NCI-H2196 (cell line): ENCODE results near the gene PPP2R5C.
"Not testable (repeated sequence)": the region's sequence is repeated elsewhere in the genome, so short reads cannot be mapped to it uniquely, and the experiment has no call there.

Experiments used
- DNase-seq: peaks from one replicate; lab custom pipeline; 2025; ENCODE audit not compliant: unreplicated experiment; lab: John Stamatoyannopoulos, UW

Gene PPP2R5C

DNA sequence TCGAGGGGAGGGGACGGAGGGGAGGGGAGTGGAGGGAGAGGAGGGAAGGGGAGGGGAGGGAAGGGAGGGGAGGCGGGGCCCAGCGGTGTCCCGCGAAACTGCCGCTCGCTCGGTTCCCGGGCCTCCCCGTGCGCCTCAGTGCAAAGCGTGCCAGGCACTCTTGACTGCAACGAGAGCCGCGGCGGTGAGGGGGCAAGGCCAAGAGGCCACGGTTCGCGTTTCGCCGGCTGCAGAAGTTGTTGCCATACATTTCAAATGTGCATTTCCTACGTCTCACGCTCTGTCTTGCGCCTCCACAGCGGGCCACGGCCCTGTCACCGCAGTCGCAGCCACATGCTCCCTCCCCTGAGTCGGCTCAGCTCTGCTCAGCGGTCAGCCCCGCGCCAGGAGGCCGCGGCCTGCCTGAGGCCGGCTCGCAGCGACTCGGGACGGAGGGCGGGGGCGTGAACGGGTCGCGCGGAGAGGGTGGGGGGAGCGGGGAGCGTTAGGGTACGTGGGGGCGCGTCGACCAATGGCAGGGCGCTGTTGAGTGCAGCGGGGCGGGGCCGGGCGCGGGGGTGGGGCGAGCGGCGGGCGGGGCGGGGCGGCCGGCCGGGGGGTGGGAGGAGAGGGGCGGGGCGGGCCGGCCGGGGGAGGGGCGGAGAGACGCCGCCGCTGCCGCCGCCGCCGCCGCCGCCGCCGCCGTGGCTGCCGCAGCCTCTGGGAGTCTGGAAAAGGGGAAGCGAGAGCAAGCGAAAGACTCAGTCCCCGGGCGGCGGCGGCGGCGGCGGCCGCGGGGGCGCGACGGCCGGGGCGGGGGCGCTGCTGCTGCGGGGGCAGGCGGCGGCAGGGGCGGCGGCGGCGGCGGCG is at the start of gene PPP2R5C:
PPP2R5C (plus strand) TSS at position 678 of the 849 bp plus-strand sequence. CDS start 185 bp downstream, outside the sequence.
- peak; percentile 61 for DNase-seq

DNA sequence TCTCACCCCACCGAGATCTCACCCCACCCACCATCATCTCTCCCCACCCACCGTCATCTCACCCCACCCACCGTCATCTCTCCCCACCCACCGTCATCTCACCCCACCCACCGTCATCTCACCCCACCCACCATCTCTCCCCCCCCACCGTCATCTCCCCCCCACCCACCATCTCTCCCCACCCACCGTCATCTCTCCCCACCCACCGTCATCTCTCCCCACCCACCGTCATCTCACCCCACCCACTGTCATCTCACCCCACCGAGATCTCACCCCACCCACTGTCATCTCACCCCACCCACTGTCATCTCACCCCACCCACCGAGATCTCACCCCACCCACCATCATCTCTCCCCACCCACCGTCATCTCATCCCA is 49.7 kb upstream of the PPP2R5C start:
- DNase-seq: not testable (repeated sequence)

DNA sequence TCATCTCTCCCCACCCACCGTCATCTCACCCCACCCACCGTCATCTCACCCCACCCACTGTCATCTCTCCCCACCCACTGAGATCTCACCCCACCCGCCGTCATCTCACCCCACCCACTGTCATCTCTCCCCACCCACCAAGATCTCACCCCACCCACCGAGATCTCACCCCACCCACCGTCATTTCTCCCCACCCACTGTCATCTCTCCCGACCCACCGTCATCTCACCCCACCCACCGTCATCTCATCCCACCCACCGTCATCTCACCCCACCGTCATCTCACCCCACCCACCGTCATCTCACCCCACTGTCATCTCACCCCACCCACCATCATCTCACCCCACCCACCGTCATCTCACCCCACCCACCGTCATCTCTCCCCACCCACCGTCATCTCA is 49.2 kb upstream of the PPP2R5C start:
- DNase-seq: not testable (repeated sequence)

DNA sequence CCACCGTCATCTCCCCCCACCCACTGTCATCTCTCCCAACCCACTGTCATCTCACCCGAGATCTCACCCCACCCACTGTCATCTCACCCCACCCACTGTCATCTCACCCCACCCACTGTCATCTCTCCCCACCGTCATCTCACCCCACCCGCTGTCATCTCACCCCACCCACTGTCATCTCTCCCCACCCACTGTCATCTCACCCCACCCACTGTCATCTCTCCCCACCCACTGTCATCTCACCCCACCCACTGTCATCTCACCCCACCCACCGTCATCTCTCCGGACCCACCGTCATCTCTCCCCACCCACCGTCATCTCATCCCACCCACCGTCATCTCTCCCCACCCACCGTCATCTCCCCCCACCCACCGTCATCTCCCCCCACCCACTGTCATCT is 48.4 kb upstream of the PPP2R5C start:
- DNase-seq: not testable (repeated sequence)

DNA sequence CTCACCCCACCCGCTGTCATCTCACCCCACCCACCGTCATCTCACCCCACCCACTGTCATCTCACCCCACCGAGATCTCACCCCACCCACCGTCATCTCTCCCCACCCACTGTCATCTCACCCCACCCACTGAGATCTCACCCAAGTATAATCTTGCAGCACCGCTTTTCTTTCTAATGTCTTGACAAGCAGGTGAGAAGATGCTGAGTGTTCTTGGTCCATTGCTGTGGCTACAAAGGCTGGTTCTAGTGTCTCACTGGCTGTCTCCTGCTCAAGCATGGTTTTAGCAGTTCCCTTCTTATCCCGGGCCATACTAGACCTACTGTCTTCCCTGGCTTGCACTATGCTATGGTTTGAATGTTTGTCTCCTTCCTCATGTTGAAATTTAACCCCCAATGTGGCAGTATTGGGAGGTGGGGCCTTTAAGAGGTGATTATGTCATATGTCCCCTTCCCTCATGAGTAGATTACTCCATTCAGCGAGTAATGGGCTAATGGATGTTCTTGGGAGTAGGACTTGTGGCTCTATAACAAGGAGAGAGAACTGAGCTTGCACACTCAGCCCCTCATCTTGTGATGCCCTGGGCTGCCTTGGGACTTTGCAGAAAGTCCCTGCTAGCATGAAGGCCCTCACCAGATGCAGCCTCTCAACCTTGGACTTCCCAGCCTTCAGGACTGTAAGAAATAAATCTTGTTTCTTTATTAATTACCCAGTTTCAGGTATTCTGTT is 47.7 kb upstream of the PPP2R5C start:
- no peak for DNase-seq

DNA sequence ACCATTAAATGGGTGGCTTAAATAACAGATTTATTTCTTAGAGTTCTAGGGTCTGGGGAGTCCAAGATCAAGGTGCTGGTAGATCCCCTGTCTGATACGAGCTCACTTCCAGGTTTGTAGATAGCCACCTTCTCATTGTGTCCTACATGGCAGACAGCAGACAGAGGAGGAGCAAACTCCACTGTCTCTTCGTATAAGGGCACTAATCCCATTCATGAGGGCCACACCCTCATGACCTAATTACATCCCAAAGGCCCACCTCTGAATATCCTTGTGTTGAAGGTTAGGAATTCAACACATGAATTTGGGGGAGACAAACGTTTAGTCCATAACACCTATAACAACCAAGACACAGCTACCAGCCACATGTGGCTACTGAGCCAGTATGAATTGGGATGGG is 47.1 kb upstream of the PPP2R5C start:
- DNase-seq: no peak

DNA sequence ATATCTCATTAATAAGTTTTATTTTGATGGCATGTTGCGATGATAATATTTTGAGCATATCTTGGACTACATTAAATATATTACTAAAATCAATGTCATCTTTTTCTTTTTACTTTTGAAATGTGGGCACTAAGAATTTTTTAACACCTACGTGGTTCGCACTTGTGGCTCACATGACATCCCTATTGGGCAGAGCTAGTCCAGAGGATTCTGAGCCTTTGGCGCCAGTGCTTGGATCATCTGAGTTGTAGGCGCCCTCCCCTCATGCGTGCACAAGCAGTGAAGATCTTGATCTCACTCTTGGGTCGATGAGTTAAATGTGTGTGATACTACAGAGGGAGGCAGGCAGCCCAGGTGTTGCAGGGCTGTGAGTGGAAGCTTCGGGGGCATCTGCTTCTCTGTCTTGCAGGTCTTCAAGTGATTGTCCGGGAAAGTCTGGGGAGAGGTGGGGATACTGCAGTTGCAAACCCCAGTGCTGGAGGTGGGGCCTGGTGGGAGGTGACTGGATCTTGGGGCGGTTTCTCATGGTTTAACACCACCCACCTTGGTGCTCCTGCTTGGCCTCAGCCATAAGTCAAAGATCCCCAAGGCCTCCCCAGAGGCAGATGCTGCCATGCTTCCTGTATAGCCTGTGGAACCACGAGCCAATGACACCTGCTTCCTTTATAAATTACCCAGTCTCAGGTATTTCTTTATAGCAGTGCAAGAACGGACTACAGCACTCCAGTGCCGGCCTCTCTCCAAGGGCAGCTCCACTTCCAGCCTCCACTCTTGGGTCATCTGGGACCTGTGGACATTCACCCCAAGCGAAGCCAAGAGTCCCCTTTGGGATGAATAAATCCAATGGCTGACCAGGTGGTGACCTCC is 46.1 kb upstream of the PPP2R5C start:
- DNase-seq: no peak

DNA sequence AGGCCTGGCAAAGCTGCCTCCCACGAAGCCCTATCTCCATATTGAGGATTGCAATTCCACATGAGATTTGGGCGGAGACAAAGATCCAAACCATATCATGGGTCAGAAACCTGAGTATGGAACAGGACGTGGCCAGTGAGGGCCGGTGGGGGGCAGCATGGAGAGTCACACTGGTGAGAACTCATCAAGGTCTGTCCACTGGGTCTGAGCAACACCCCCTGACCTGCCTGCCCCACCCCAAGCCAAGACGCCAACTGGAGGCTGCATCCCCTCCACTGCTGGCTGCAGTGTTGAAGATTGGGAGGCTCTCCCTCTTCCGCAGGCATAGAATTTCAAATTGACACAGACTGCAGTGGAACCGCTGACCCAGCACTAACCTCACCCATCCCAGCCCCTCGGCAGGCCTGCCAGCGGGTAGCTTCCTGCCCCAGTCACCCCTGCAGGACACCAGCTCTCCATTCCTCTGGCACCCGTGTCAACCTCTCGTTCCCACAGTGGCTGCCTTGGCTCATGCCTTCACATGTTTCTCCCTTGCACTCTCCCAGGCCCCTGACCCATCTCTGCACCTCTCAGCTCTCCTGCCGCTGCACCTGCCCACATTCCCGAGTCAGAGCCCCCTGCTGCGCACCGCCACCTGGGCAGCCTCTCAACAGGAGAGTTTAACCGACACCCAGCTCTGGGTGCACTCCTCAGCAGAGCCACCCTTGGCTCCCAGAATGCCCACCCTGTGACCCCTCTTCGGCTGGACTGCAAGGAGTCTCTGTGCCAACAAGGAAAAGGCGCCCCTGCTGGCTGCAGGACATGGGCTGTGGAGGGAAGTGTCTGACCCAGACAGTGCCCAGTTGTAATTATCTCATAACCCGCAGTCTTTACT is 45.2 kb upstream of the PPP2R5C start:
- DNase-seq: no peak

DNA sequence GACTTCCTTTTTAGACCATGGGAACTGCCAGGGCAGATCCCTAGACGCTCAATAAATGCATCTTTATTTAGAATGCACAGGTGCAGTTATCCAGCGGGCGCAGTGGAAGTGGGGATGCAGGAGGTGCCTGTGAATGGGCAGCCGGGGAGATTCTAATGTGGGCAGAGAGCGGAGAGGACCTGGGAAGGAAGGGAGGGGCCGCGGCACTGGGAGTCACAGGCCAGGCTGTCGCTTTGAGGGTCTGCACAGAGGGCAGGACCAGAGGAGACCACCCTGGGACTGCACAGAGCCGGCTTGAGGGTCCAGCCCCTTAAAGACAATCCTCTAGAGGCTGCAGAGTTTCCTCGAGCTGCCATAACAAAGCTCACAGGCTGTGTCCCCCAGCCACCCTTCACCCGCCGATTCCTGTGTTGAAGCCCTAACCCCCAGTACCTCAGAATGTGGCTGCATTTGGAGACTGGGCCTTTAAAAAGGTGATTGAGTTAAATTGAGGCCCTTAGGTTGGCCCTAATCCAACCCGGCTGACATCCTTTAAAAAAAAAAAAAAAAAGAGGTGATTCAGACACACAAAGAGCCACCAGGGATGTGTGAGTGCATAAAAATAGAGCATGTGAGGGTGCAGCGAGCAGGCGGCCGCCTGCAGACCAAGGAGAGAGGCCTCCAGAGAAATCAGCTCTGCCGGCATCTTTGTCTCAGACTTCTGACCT is 44.4 kb upstream of the PPP2R5C start:
- no peak for DNase-seq

DNA sequence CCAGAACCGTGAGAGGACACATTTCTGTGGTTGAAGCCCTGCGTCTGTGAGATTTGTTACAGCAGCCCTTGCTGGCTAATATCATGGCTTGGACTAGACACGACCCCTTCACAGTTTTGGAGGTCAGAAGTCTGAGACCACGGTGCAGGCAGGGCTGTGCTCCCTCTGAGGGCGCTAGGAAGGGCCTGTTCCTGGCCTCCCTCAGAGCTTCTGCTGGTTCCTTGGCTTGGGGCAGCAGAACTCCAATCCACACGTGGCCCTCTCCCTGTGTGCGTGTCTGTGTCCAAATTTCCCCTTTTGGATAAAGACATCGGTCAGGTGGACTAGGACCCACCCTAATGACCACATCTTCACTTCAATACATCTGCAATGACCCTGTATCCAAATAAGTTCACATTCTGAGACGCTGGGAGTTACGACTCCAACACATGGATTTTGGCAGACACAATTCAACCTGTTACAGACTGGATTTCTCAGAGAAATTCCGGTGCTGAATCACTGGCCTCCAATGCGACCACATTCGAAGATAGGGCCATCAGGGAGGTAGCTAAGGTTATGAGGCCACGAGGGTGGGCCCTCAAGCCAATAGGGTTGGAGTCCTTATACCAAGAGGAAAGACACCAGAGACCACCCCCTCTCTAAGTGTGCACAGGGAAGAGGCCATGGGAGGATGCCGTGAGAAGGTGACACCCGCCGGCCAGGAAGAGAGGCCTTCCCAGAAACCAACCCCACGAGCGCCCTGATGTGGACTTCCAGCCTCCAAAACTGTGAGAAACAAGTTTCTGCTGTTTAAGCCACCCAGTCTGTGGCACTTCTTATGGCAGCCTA is 43.6 kb upstream of the PPP2R5C start:
- DNase-seq: no peak

DNA sequence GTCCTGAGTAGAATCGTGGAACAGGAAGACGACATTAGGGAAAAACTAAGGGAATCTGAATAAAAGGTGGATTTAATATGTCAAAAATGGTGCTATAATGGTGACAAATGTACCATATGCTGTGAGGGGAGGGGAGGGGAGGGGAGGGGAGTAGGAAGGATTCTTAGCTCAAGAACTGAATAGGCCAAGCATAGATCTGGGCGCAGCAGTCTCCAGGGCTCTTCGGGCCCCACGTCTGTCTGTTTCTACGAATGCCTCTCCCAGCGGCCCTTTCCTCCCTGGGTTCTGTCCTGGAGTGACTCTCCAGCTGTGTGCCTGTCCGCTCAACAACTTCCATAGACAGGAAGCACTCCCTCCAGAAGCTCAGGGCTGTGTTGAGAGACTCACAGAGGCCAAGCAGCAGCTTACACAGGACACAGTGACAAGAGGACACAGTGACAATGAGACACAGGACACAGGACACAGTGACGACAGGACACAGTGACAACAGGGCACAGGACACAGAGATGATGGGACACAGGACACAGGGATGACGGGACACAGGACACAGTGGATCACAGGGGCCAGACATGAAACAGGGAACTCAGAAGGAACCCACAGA is 42.4 kb upstream of the PPP2R5C start:
- DNase-seq: no peak

DNA sequence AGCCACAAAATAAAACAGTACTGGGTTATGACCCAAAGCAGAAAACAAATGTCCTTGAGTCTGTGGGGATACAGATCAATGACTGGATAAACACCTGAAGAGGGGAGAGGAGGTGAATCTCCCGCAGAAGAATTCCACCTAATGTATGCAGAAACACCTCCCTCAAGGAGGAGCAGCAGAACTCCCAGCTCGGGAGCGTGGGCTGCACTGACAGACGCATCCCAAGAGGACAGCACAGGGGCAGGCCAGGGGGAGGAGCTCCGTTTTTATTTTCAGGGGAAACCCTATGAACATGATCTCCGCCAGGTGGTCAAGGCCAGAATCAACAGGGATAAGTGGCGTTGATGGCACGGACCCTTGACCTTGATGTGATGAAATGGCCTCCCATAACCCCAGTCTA is 41.8 kb upstream of the PPP2R5C start:
- DNase-seq: no peak

DNA sequence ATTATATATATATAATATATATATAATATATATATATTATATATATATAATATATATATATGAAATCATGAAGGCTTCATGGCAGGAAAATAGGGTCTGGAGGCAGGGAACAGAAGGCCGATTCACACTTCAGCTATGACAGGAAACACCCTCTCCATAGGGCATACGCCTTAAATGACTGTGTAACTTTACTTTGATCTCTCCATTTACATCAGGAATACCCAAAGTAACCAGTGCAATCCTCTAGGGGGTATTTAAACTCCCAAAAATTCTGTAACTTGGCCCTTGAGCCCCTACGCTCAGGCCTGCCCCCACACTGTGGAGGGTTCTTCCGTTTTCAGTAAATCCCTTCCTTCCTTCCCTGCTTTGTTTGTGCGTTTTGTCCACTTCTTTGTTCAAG is 40.4 kb upstream of the PPP2R5C start:
- no peak for DNase-seq

DNA sequence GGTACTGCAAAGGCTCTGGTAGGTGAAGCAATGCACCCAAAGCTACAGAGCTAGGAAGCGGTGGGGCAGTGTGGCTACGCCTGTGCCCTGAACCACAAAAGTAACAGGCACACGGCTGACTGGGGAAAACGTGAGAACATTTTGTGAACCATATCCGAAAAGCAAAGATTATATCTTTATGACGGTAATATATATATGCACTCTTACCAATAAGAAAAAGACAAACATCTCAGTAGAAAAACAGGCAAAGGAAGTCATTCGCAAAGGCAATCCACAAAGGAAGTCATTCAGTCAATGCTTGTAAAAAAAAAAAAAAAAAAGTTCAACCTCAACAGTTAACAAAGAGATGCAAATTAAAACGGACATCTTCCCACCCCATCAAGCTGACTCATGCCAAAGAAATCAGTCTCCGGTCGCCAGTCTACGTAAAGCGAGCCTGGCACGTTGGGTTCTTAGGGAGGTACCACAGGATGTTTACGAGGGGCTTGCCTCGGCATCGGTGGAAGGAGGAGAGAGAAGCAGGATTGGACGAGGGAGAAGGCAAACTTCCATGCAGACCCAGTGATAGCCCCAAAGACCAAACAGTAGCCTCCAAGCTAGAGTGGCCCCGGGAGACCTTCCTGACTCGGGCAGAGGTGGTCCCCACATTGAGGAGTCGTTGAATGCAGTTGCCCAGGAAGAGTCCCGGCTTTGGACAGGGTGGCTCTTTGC is 39.4 kb upstream of the PPP2R5C start:
- DNase-seq: no peak

DNA sequence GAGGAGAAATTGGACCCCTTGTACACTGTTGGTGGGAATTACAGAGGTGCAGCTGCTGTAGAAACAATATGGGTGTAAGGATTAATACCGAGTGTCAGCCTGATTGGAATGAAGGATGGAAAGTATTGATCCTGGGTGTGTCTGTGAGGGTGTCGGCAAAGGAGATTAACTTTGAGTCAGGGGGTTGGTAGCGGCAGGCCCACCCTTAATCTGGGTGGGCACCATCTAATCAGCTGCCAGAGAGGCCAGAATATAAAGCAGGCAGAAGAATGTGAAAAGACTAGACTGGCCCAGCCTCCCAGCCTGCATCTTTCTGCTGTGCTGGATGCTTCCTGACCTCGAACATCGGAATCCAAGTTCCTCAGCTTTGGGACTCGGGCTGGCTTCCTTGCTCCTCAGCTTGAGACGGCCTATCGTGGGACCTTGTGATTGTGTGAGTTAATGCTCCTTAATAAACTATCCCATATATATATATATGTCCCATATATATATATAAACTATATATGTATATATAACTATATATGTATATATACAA is 38.4 kb upstream of the PPP2R5C start:
- DNase-seq: no peak

DNA sequence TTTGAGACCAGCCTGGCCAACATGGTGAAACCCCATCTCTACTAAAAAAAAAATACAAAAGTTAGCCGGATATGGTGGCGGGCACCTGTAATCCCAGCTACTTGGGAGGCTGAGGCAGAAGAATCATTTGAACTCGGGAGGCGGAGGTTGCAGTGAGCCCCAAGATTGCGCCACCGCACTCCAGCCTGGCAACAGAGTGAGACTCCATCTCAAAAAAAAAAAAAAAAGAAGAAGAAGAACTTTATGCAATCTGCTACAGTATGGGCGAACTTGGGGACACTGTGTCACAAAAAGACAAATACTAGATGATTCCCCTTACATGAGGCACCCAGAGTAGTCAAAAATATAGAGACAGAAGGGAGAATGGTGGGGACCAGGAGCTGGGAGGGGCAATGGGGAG is 35.9 kb upstream of the PPP2R5C start:
- not testable (repeated sequence) for DNase-seq

DNA sequence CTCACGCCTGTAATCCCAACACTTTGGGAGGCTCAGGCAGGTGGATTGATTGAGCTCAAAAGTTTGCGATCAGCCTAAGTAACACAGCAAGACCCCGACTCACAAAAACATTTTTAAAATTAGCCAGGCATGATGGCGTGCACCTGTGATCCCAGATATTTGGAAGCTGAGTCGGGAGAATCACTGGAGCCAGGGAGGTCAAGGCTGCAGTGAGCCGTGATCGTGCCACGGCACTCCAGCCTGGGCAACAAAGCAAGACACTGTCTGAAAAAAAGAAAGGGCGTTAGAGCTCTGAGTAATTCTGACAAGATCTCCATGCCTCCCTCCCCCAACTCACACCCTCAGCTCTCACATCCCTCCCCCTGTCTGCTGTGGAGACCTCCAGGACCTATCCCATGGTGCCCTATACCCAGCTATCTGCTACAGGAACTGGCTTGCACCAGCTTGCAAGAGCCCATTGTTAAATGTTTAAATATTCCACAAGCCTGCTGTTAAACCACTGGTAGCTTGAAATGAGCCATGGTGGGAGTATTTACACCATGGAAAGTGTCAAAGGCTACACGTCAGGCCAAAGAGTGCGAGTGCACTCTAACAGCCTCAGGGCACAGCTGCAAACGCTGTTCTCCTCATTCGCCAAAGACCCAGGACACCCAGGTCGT is 35.1 kb upstream of the PPP2R5C start:
- DNase-seq: no peak
